Right renal pelvis (tissue), 4 donors: ENCODE measurements around the gene OR4E1. TPM values are rescaled to one million over a fixed set of nuclear protein-coding genes. Genes with fewer than 3 reads are reported as not detected.
"Not testable (repeated sequence)": the region's sequence is repeated elsewhere in the genome, so short reads cannot be mapped to it uniquely, and the experiment has no call there.

Source experiments
- DNase-seq, 4 donors: peaks; one replicate each; pipeline ENCODE4 v3.0.0-alpha.2; 2013; ENCODE audit warnings: low read depth in 4 of 4, low spot score in 3 of 4, missing footprints in 1 of 4
- polyA plus RNA-seq, 4 donors: library from polyadenylated mRNA; unstranded; fragments of 120-200 nt; gene quantifications; one replicate each; pipeline ENCODE4 v1.2.1, GENCODE V29; 2013; ENCODE audit not compliant: insufficient read length in 4 of 4

Gene OR4E1
- polyA plus RNA-seq, 4 donors, result 0.05 TPM; not detected in 3

GRCh38 chr14:21654215-21654614 lies 19.4 kb downstream of the OR4E1 start:
- DNase-seq, result no peak

DNA sequence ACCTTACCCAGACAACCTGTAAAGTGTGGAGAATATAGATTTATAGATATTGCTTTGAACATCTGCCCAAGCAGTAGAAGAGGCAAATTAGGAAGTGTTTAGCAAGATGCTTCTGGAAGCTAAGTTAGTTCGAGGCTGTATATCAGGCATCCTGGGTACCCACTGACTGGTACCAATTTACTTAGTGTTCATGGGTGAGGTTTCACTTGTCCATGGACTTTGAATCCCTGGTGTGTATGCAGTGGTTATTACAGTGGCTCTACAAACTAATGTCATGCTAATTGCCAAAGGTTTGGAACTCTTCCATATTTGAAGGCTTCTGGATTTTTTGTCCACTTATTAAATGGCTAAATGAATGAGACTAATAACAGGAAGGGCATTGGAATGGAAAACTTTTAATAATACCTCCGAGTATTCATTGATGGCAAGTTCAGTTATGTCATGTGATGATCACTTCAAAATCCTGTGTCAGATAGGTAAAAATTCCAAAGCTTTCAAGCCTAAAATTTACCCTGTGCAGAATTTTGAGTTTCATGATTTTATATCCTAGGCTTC lies 20.2 kb downstream of the OR4E1 start, which contains the start of gene OR4E2:
OR4E2 (plus strand) TSS at position 505 of the 555 bp plus-strand sequence. CDS start 11,248 bp downstream, outside the sequence.
- DNase-seq, result no peak

DNA sequence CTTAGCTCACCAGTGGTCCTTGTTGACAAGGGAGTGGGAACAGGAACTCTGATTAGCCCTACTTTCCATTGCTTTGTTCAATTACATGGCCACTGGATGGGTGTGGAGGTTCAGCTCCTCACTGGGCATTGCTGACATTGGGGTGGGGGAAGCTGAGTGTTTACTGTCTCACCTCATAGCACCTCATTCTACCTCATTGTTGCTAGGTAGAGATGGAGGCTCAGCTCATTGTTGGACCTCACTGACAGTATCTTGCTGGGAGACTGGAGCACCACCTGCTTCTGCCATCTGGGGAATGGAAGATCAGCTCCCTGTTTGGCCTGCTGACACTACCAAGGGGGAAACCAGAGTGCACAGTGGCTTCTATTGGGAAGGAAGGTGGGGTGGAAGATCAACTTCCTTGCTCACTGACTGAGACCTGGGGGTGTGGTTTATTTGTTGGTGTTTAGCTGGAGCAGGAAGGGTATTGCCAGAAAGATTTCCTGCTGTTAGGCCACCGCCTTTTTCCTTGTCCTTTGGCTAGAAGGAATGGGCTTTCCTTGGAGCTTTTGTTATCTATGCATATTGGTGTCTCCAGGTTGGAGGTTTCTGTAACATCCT lies 21.3 kb downstream of the OR4E1 start:
- DNase-seq, result no peak

DNA sequence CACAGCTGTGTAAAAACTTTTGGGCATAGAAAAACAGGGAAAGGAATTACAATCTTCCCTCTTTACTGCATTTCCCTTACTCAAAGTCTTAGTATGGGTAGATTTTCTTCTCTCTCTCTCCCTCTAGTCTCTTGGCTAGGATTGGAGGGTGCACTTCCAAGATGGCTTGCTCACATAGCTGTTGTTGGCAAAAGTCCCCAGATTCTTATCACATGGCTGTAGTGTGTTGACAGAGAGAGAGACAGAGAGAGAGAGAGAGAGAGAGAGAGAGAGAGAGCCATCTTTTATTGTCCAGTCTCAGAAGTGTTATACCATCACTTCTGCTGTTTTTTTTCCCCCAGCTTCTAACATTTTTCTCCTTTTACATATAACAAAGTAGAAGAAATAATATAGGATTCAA lies 26.2 kb downstream of the OR4E1 start:
- no peak for DNase-seq

DNA sequence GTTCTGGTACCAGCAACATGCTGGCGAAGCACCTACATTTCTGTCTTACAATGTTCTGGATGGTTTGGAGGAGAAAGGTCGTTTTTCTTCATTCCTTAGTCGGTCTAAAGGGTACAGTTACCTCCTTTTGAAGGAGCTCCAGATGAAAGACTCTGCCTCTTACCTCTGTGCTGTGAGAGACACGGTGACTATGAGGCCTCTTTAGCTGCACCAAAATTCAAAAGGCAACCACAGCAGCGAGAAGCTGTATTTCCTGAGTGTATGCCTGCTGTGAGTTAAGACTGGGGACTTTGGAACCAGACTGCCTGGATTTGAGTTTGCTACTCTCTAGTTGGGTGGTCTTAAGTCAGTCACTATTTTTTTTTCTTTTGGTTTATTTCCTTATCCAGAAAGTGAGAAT lies 30.2 kb downstream of the OR4E1 start:
- no peak for DNase-seq

DNA sequence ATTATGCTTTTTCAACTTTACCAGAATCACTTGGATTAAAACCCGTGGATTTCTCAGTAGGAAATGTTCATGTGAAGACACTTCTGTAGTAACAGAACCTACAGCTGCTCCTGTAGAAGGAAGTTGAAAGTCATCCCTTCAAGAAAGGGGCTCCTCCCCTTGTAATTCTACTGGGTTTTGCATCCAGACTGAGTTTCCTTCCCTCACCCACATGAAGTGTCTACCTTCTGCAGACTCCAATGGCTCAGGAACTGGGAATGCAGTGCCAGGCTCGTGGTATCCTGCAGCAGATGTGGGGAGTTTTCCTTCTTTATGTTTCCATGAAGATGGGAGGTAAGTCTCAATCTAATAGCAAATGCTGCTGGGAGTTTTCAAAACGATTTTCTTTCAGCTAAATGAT lies 30.9 kb downstream of the OR4E1 start:
- no peak for DNase-seq

GRCh38 chr14:21634840-21635239 lies 38.8 kb downstream of the OR4E1 start, which contains the start of gene OR10G2:
OR10G2 (minus strand) TSS chr14:21634940; CDS start chr14:21634842, 98 bp downstream.
- no peak for DNase-seq

DNA sequence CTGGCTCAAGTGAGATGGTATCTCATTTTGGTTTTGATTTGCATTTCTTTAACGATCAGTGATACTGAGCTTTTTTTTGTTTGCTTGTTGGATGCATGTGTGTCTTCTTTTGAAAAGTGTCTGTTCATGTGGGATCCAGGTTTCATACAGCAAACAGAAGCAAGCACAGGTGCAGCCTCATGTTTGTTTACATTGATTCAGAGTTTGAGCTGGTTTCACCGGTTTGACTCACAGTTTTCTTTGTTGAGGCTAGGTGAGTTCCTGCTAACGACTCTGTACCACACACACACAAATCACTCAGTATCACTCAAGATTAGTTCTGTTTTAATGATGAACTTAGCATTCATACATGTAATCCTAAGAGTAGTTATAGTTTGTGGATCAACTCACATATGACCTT lies 42.5 kb downstream of the OR4E1 start:
- DNase-seq, result no peak

DNA sequence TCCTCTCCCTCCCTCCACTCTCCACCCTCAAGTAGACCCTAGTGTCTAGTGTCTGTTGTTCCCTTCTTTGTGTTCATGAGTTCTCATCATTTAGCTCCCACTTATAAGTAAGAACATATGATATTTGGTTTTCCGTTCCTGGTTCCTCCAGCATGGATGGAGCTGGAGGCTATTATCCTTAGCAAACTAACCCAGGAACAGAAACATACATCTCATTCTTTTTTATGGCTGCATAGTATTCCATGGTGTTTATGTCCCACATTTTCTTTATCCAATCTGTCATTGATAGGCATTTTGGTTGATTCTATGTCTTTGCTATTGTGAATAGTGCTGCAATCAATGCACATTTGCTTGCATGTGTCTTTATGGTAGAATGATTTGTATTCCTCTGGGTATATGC lies 43.1 kb downstream of the OR4E1 start:
- not testable (repeated sequence) for DNase-seq

DNA sequence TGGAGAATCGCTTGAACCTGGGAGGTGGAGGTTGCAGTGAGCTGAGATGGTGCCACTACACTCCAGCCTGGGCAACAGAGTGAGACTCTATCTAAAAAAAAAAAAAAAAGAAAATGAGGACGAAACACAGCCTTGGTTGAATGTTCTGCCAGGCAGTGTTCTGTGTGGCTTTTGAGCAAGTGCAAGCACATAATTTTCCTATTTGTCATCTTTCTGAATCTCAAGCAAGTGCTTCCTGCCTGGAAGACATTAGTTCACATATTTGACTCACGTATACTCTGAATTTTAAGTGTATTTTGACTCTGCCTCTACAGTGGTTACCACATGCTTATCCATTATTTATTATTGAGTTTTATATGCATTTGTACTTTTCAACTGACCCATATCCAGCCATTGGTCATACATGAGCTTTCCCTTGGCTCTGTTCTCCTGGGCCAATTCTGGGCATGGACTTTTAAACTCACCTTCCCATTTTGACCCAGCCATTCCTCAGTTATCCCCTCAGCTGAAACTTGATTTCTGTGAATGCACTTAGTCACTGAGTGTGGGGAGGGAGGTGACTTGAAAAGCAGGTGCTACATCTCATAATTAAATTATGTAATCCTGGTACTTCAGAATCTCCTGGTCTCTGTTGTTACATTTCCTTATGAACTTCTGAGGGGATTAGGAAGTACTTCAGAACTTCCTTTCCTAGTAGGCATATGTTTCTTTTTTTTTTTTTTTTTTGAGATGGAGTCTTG lies 47.0 kb downstream of the OR4E1 start:
- DNase-seq, result no peak

Other genes starting within 250 kb of the OR4E1 start
- 10 to 100 TPM; 67.5 to 72.3 (median 70.4) TPM for gene CHD8, start 217.7 kb downstream of the OR4E1 start, polyA plus RNA-seq
- 10 to 100 TPM; 33.7 to 42.8 (median 39.3) TPM for gene RAB2B, start 196.9 kb downstream of the OR4E1 start, polyA plus RNA-seq
- gene TOX4, start 196.6 kb downstream of the OR4E1 start, polyA plus RNA-seq, result 10 to 100 TPM; 61.6 to 68.8 (median 64.9) TPM
- gene METTL3, start 162.5 kb downstream of the OR4E1 start, polyA plus RNA-seq, result 10 to 100 TPM; 80.2 to 94.3 (median 90.1) TPM
- 10 to 100 TPM; 55.9 to 62.4 (median 61.2) TPM for gene SALL2, start 147.5 kb downstream of the OR4E1 start, polyA plus RNA-seq
- not detected for gene OR10G3, start 93.7 kb downstream of the OR4E1 start, polyA plus RNA-seq
- gene OR10G2, start 38.9 kb downstream of the OR4E1 start, polyA plus RNA-seq, result not detected
- under 1 TPM in 1 of 4 donors, not detected in 3; 0.03 TPM for gene OR4E2, start 20.0 kb downstream of the OR4E1 start, polyA plus RNA-seq